ENCODE results near the gene GARIN1A.
"Not testable (repeated sequence)": the region's sequence is repeated elsewhere in the genome, so short reads cannot be mapped to it uniquely, and the experiment has no call there.

GARIN1A gene

DNA sequence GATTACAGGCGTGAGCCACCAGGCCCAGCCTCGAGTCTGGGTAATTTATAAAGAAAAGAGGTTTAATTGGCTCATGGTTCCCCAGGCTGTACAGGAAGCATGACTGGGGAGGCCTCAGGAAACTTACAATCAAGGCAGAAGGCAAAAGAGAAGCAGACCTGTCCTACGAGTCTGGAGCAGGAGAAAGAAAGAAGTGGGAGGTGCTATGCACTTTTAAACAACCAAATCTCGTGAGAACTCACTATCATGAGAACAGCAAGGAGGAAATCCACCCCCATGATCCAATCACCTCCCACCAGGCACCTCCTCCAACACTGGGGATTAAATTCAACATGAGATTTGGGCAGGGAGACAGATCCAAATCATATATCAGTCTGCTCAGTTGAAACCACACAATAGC is 11.6 kb downstream of the GARIN1A start:
- not testable (repeated sequence) for DNase-seq (ENCODE audit: low read depth)

- DNase-seq (ENCODE audit: low read depth), result peak; percentile 42
Observed at GRCh38 chr7:128687131-128687530, 15.0 kb downstream of the GARIN1A start.

DNA sequence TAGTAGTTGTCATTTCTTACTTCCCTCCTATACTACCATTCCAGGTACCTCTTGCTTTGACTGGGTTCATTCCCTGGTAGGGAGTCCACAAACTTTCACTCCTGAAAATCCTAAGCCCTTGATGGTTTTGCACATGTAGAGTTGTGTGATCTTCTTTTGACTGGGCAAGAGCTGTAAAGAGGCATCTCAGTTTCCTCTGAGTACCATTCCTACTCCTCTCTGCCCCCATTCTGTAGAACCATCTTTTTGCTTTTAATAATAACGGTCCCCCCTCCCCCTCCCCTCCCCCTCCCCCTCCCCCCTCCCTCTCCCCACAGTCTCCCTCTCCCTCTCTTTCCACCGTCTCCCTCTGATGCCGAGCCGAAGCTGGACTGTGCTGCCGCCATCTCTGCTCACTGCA is 16.4 kb downstream of the GARIN1A start:
- no peak for DNase-seq (ENCODE audit: low read depth)

GRCh38 chr7:128689161-128689935 is 17.3 kb downstream of the GARIN1A start:
- DNase-seq (ENCODE audit: low read depth), result not testable (repeated sequence)

DNA sequence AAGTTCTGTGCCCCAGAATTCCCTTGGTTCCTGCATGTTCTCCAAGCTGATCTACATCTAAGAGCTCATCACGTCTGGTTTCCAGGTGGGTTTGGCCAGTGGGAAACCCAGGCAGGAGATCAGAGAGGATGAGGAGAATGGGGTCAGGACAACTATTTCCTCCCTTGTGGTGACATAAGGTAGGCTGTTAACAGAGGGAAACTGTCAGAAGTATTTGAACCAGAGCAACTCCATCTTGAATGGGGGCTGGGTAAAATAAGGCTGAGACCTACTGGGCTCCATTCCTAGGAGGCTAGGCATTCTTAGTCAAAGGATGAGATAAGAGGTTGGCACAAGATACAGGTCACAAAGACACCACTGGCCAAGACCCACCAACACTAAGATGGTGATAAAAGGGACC is 19.1 kb downstream of the GARIN1A start:
- no peak for DNase-seq (ENCODE audit: low read depth)

DNA sequence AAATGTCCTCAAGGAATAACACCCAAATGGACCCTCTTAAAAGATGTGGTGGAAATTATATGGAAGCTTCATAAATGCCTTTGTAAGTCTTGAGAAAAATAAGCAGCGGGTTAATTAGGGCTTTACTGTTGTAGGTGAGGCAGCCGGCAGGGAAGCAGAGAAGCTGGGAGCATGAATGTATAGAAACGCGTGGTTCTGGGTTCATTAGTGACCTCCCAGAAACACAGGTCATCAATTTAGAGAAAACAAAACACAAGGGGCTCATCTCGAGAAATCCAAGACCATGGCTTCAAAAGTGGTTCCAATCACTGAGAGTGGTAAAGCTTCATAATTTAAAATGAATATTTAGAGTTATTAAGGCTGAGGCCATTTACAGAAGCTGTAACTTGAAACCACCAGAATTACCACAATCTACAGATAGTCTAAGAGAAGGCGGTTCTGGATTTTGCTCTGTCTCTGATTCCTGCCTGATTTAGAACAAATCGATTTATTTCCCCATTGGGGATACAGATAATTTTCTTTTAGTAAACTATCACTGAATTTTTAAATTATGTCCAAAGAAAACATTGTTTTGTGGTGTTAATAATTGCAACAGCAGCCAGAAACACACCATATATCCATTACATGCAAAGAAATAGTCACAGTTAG is 20.7 kb downstream of the GARIN1A start:
- DNase-seq (ENCODE audit: low read depth), result no peak

GRCh38 chr7:128693373-128694015 is 21.4 kb downstream of the GARIN1A start:
- DNase-seq (ENCODE audit: low read depth), result no peak

GRCh38 chr7:128694738-128695137 is 22.6 kb downstream of the GARIN1A start:
- DNase-seq (ENCODE audit: low read depth), result no peak

DNA sequence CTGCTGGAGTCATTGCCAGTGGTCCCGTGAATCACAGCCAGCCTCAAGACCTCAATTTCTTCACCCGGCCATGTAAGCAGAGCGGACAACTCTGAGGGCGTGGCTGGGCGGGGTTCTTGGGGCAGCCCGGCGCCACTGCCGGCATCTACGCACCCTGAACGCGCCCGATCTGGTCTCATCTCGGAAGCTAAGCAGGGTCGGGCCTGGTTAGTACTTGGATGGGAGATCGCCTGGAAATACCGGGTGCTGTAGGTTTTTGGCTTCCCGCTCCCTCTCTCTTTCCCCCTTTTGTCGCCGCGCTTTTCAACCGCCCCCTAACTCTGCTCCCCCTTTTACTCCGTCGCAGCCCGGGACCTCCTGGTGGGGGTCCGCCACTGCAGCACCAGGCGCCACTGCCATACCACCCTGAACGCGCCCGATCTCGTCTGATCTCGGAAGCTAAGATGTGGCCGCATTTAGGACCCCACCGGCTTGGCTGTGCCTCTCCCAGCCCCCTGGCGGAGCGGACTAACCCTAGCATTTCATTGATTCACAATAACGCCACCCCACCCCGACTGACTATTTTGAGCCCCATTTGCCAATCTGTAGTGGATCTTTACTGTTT is 25.3 kb downstream of the GARIN1A start:
- peak; percentile 16 for DNase-seq (ENCODE audit: low read depth)

GRCh38 chr7:128699196-128699712 is 27.2 kb downstream of the GARIN1A start:
- no peak for DNase-seq (ENCODE audit: low read depth)

- no peak for DNase-seq (ENCODE audit: low read depth)
Observed at GRCh38 chr7:128699895-128700294, 27.8 kb downstream of the GARIN1A start.

DNA sequence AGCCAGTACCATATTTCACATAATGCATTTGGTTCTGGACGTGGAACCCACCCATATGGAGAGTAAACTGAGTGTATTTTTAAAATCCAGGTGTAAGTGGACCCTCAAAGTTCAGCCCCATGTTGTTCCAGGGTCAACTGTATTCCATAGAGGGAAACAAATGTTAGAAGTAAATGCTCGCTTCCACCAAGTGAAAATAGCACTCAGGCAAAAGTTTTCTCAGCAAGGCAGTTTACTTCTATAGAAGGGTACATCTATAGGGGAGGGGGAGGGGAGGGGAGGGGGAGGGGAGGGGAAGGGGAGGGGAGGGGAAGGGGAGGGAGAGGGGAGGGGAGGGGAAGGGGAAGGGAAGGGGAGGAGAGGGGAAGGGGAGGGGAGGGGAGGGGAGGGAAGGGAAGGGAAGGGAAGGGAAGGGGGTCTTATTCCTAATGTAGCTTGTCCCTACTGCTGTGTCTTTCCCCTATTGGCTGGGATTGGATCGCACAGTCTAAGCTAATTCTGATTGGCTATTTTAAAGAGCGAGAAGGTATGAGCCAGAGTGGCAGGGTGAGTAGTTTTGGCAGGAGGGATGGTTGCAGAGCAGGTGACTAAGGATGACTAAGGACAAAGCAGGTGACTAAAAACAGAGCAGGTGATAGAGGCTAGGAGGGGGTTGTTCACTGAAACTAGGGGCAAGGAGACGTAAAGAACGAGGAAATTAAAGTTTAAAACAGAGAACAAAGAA is 29.1 kb downstream of the GARIN1A start:
- no peak for DNase-seq (ENCODE audit: low read depth)

DNA sequence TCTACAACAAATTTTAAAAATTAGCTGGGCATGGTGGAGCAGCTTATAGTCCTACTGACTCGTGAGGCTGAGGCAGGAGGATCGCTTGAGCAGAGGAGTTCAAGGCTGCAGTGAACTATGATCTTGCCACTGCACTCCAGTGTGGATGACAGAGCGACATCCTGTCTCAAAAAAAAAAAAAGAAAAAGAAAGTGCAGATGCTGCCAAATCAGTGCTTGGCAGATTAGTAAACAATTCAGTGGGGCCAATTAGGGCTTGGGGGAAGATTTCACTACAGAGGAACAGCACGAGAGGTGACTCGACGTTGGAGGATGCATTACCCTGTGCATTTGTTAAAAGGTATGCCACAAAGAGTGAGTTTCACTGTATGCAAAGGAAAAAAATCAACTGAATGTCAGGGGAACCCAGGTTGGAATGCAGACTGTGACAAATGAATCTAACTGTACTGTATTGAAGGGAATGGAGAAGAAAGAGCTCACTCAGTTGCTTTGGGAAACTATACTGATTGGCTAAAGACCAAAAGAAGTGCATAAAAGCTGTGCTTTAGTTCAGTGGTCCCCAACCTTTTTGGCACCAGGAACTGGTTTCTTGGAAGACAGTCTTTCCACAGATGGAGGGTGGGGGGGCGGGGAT is 31.6 kb downstream of the GARIN1A start:
- DNase-seq (ENCODE audit: low read depth), result peak; percentile 27

- DNase-seq (ENCODE audit: low read depth), result peak; percentile 26
Observed at GRCh38 chr7:128705891-128706333, 33.8 kb downstream of the GARIN1A start.

DNA sequence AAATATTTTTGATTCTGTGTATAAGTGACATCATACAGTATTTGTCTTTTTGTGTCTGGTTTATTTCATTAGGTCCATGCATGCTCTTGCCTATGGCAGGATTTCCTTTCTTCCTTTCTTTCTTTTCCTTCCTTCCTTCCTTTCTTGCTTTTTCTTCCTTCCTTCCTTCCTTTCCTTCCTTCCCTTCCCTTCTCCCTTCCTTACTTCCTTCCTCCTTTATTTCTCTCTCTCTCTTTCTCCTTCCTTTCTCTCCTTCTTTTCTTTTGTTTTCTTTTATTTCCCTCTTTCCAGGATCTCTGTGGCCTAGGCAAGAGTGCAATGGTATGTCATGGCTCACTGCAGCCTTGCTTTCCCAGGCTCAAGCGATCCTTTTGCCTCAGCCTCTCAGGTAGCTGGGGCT is 35.7 kb downstream of the GARIN1A start:
- no peak for DNase-seq (ENCODE audit: low read depth)

- DNase-seq (ENCODE audit: low read depth), result no peak
Observed at GRCh38 chr7:128708235-128708634, 36.1 kb downstream of the GARIN1A start.

DNA sequence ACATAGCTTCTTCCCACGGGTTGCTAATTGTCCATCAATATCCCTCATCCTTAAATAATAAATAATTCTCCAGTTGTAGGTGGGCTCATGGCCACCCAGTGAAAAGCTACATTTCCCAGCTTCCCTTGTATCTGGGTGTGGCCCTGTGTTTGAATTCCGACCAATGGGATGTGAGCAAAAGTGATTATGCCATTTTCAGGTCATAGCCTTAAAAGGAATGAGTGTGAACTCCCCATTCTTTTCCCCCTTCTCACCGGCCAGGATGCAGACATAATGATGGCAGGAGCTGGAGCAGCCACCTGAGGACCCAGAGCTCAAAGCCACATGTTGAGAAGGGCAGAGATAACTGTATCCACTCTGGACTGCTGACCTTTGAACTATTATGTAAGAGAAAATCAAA is 36.7 kb downstream of the GARIN1A start:
- DNase-seq (ENCODE audit: low read depth), result no peak

DNA sequence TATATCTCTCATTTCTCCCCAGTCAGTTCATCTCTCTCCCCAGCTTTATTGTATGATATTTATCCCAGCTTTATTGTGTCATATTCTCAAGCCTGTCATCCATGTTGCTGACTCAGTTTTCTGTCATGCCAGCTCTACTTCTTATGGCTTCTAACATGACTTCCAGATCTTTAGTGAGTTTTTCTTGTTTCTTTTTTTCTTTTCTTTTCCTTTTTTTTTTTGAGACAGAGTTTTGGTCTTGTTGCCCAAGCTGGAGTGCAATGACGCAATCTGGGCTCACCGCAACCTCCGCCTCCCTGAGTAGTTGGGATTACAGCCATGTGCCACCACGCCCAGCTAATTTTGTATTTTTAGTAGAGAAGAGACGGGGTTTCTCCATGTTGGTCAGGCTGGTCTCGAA is 38.4 kb downstream of the GARIN1A start:
- no peak for DNase-seq (ENCODE audit: low read depth)

GRCh38 chr7:128713794-128714193 is 41.7 kb downstream of the GARIN1A start:
- DNase-seq (ENCODE audit: low read depth), result no peak

GRCh38 chr7:128714701-128715495 is 42.8 kb downstream of the GARIN1A start:
- no peak for DNase-seq (ENCODE audit: low read depth)
